ENCODE results near the gene UFSP2.
A peak's percentile ranks its signal among the peaks of the same experiment; 100 is the strongest.

The UFSP2 gene

DNA sequence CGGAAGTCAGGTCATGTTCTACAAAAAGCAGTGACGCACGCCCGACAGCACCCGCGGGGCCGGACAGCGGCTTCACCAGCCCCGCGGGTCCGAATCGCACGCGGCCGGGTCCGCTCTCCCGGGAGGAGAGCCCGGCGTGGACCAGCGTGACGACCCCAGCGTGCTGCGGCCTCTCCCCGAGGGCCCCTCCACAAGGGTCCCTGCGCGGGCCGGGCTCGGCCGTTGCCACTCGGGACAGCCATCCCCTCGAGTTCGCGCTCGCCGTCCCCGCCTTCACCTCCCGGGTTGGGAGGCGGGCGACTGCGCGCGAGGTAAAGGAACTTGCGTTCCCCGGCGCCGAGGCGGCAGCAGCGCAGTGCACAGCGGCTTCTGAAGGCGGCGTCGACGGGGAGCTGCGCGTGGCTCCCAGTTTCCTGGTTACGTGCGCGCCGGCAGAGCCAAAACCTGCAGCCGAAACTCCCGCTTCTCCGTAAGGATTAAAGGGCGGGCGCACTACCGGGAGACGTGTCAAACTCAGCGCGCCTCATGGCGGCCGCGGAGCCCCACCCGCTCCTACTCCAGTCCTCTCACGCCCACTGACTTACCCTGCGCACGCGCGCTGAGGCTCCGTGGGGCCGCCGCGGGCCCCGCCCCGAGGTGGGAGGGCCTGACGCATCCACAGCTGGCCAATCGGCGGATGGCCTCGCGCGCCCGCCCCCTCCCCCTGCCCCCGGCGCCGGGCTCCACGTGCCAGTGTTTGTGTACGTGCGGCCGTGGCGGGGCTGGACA, 29.6 kb downstream of the UFSP2 start:
- Histone ChIP-seq H2AK5ac (ENCODE audit: low read length) (peak overlapping the region; percentile 35), H3K27me3 (ENCODE audit: insufficient read depth, low read length) (no peaks in the 10 kb centered on the region), H3K79me1 (ENCODE audit: low read length) (peaks cover 5% of the 10 kb centered on the region), H2BK5ac (ENCODE audit: low read depth, low read length, poor library complexity) (peak overlapping the region; percentile 45), H3K14ac (ENCODE audit: low read length) (peak overlapping the region; percentile 96), H3K9me3 (ENCODE audit: insufficient read depth, low read depth, low read length) (no peaks in the 10 kb centered on the region), H3K4me1 (ENCODE audit: control insufficient read depth in 1 of 2, insufficient read depth in 2 of 2, low read length in 2 of 2) (peaks cover 0 to 3% of the 10 kb centered on the region in 2 experiments), H3K4me3 (ENCODE audit: low read depth, low read length) (peak overlapping the region; percentile 76), H3K4me2 (ENCODE audit: low read length) (peak overlapping the region; percentile 82), H3K36me3 (ENCODE audit: control insufficient read depth in 1 of 2, insufficient read depth in 2 of 2, low read length in 2 of 2) (peaks cover 0 to 2% of the 10 kb centered on the region in 2 experiments), H3K4ac (ENCODE audit: low read depth, low read length) (peak overlapping the region; percentile 46), H3K27ac (ENCODE audit: low read depth, low read length) (peak overlapping the region; percentile 90), H3K23ac (ENCODE audit: low read length) (no peak overlapping the region), H3K9ac (ENCODE audit: low read length) (peak overlapping the region; percentile 6), H4K12ac (ENCODE audit: low read depth, low read length) (peak overlapping the region; percentile 88), H2BK12ac (ENCODE audit: low read length) (peak overlapping the region; percentile 15), H3K79me2 (ENCODE audit: control insufficient read depth, insufficient read depth, low read length, poor library complexity) (peaks cover 4% of the 10 kb centered on the region), H3K18ac (ENCODE audit: low read length) (peak overlapping the region; percentile 81), H4K8ac (ENCODE audit: low read depth, low read length) (peak overlapping the region; percentile 85), H4K91ac (ENCODE audit: low read depth, low read length) (peak overlapping the region; percentile 99), H2AFZ (ENCODE audit: insufficient read depth, low read length, poor library complexity) (peak overlapping the region; percentile 98), H2BK120ac (ENCODE audit: insufficient read depth, low read length, poor library complexity) (peak overlapping the region; percentile 82)
- WGBS (ENCODE audit: extremely low coverage, insufficient coverage, insufficient read length), result no CpG with 5 or more reads among the region's 98 CpGs
- DNase-seq, result peak; percentile 98 to 99

DNA sequence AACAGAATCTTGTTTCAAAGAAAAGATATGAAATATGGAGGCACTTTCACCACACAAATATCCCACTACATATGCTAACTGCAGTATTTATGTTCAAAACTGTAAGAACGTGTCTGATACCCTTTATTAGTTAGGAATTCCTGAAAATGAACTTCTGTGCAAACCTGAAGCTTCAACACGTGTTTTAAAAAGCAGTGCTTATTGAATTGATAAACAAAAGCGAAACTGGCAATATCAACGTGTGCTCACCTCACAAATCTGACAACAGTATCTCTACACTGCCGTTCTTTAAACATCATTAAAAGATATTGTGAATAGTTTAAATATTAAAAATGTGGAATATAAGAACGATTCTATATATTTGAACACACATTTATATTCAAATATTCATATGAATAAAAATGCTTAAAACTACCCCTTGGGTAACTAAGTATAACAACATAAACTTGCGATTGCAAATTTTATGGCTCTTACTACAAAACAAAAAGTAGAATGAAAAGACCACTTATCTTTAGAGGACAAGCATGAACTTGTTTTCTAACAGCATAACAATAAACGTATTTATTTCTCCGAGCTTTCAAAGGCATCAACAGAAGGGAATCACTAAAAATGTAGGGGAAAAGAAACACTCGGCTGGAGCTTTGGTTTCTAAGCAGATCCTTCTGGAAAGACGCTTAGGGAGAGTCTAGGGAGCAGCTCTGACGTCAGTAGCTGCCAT, 30.4 kb downstream of the UFSP2 start, which contains the start of gene LRP2BP:
TSS of gene LRP2BP (minus strand) at position 687 of the 718 bp plus-strand sequence. CDS start 17,738 bp downstream, outside the sequence.
- peak within 1 kb of the TSS; percentile 15 for H2BK12ac ChIP-seq (ENCODE audit: low read length)
- H3K79me1 ChIP-seq (ENCODE audit: low read length), result peaks cover 5% of the 10 kb centered on the region
- H3K4me2 ChIP-seq (ENCODE audit: low read length), result peak within 1 kb of the TSS; percentile 82
- DNase-seq, result no peak
- H3K4me3 ChIP-seq (ENCODE audit: low read depth, low read length), result peak within 1 kb of the TSS; percentile 76
- peak within 1 kb of the TSS; percentile 46 for H3K4ac ChIP-seq (ENCODE audit: low read depth, low read length)
- H4K12ac ChIP-seq (ENCODE audit: low read depth, low read length), result peak within 1 kb of the TSS; percentile 88
- H2BK120ac ChIP-seq (ENCODE audit: insufficient read depth, low read length, poor library complexity), result peak within 1 kb of the TSS; percentile 82
- H3K79me2 ChIP-seq (ENCODE audit: control insufficient read depth, insufficient read depth, low read length, poor library complexity), result peaks cover 4% of the 10 kb centered on the region
- no peak within 1 kb of the TSS for H3K23ac ChIP-seq (ENCODE audit: low read length)
- H4K91ac ChIP-seq (ENCODE audit: low read depth, low read length), result peak within 1 kb of the TSS; percentile 99
- peak within 1 kb of the TSS; percentile 98 for H2AFZ ChIP-seq (ENCODE audit: insufficient read depth, low read length, poor library complexity)
- no peaks in the 10 kb centered on the region for H3K27me3 ChIP-seq (ENCODE audit: insufficient read depth, low read length)
- H3K9me3 ChIP-seq (ENCODE audit: insufficient read depth, low read depth, low read length), result no peaks in the 10 kb centered on the region
- H3K18ac ChIP-seq (ENCODE audit: low read length), result peak within 1 kb of the TSS; percentile 81
- H3K14ac ChIP-seq (ENCODE audit: low read length), result peak within 1 kb of the TSS; percentile 96
- peak within 1 kb of the TSS; percentile 85 for H4K8ac ChIP-seq (ENCODE audit: low read depth, low read length)
- H3K36me3 ChIP-seq (ENCODE audit: control insufficient read depth in 1 of 2, insufficient read depth in 2 of 2, low read length in 2 of 2), result peaks cover 0 to 2% of the 10 kb centered on the region in 2 experiments
- no CpG with 5 or more reads among the region's 12 CpGs for WGBS (ENCODE audit: extremely low coverage, insufficient coverage, insufficient read length)
- peak within 1 kb of the TSS; percentile 45 for H2BK5ac ChIP-seq (ENCODE audit: low read depth, low read length, poor library complexity)
- H3K27ac ChIP-seq (ENCODE audit: low read depth, low read length), result peak within 1 kb of the TSS; percentile 90
- H2AK5ac ChIP-seq (ENCODE audit: low read length), result peak within 1 kb of the TSS; percentile 35
- peaks cover 0 to 3% of the 10 kb centered on the region in 2 experiments for H3K4me1 ChIP-seq (ENCODE audit: control insufficient read depth in 1 of 2, insufficient read depth in 2 of 2, low read length in 2 of 2)
- peak within 1 kb of the TSS; percentile 6 for H3K9ac ChIP-seq (ENCODE audit: low read length)

DNA sequence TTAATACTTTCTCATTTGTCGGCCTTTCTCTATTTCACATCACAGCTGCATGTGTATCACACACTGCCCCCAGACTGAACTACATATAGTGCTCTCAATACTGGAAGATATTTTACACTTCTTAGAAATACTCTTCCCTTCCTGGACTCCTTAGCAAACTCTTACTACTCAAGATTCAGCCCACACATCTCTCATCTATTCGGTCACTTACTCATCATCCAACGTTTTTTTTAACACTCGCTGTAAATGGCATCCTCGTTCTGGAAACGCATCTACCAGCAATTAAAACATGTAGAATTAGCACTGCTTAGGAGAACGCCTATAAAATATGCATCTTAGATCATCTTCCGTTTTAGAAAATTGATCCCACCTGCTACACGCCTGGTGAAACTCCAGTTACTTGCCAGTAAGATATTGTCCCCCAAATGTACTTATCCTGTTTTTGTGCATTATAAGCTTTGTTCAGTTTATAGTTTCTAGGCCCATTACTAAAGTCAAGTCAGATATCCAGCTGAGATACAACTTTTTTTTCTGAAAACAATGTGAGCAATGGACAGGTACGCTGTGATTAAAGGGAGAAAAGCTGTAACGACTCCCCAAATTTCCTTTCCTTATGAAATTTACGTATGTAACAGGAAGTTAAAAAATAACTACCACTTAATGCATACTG, 31.1 kb downstream of the UFSP2 start:
- H3K9ac ChIP-seq (ENCODE audit: low read length), result no peak overlapping the region
- no peaks in the 10 kb centered on the region for H3K9me3 ChIP-seq (ENCODE audit: insufficient read depth, low read depth, low read length)
- no peak overlapping the region for H3K18ac ChIP-seq (ENCODE audit: low read length)
- peaks cover 4% of the 10 kb centered on the region for H3K79me2 ChIP-seq (ENCODE audit: control insufficient read depth, insufficient read depth, low read length, poor library complexity)
- no peak overlapping the region for H4K12ac ChIP-seq (ENCODE audit: low read depth, low read length)
- no peak overlapping the region for H3K14ac ChIP-seq (ENCODE audit: low read length)
- H2BK5ac ChIP-seq (ENCODE audit: low read depth, low read length, poor library complexity), result no peak overlapping the region
- H2BK12ac ChIP-seq (ENCODE audit: low read length), result no peak overlapping the region
- no peaks in the 10 kb centered on the region for H3K27me3 ChIP-seq (ENCODE audit: insufficient read depth, low read length)
- peaks cover 0 to 2% of the 10 kb centered on the region in 2 experiments for H3K36me3 ChIP-seq (ENCODE audit: control insufficient read depth in 1 of 2, insufficient read depth in 2 of 2, low read length in 2 of 2)
- no peak overlapping the region for H3K27ac ChIP-seq (ENCODE audit: low read depth, low read length)
- no peak overlapping the region for H3K4me3 ChIP-seq (ENCODE audit: low read depth, low read length)
- H4K8ac ChIP-seq (ENCODE audit: low read depth, low read length), result no peak overlapping the region
- no peak overlapping the region for H3K23ac ChIP-seq (ENCODE audit: low read length)
- H3K4ac ChIP-seq (ENCODE audit: low read depth, low read length), result no peak overlapping the region
- WGBS (ENCODE audit: extremely low coverage, insufficient coverage, insufficient read length), result 100% methylated on average over 3 of the region's 12 CpGs
- peaks cover 0 to 3% of the 10 kb centered on the region in 2 experiments for H3K4me1 ChIP-seq (ENCODE audit: control insufficient read depth in 1 of 2, insufficient read depth in 2 of 2, low read length in 2 of 2)
- no peak for DNase-seq
- no peak overlapping the region for H4K91ac ChIP-seq (ENCODE audit: low read depth, low read length)
- no peak overlapping the region for H2AFZ ChIP-seq (ENCODE audit: insufficient read depth, low read length, poor library complexity)
- no peak overlapping the region for H2BK120ac ChIP-seq (ENCODE audit: insufficient read depth, low read length, poor library complexity)
- no peak overlapping the region for H3K4me2 ChIP-seq (ENCODE audit: low read length)
- no peak overlapping the region for H2AK5ac ChIP-seq (ENCODE audit: low read length)
- H3K79me1 ChIP-seq (ENCODE audit: low read length), result peaks cover 5% of the 10 kb centered on the region

DNA sequence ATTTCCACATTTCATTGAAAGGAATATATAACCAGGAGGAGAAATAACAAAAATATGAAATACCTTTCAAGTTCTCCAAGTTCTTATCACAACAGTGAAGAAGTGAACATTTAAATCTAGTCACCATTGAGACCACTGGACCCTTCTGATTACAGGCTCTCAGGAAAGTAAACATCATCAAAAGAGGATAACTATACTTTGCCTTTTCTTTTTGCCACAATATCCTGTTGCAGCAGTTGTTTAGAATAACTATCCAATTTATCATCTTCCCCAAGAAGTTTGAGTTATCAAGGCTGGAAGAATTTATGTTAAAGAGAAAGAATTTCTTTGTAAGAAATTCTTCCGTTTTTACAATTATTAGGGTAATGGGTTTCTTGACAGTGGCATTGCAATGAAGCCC, 33.6 kb downstream of the UFSP2 start:
- Histone ChIP-seq H4K12ac (ENCODE audit: low read depth, low read length) (no peak overlapping the region), H3K9me3 (ENCODE audit: insufficient read depth, low read depth, low read length) (no peaks in the 10 kb centered on the region), H3K27me3 (ENCODE audit: insufficient read depth, low read length) (no peaks in the 10 kb centered on the region), H3K18ac (ENCODE audit: low read length) (no peak overlapping the region), H4K8ac (ENCODE audit: low read depth, low read length) (no peak overlapping the region), H3K27ac (ENCODE audit: low read depth, low read length) (no peak overlapping the region), H3K4me3 (ENCODE audit: low read depth, low read length) (no peak overlapping the region), H2BK5ac (ENCODE audit: low read depth, low read length, poor library complexity) (no peak overlapping the region), H2AK5ac (ENCODE audit: low read length) (no peak overlapping the region), H3K23ac (ENCODE audit: low read length) (no peak overlapping the region), H3K4me2 (ENCODE audit: low read length) (no peak overlapping the region), H2BK120ac (ENCODE audit: insufficient read depth, low read length, poor library complexity) (no peak overlapping the region), H3K9ac (ENCODE audit: low read length) (no peak overlapping the region), H3K36me3 (ENCODE audit: control insufficient read depth in 1 of 2, insufficient read depth in 2 of 2, low read length in 2 of 2) (no peaks in the 10 kb centered on the region), H2BK12ac (ENCODE audit: low read length) (no peak overlapping the region), H3K14ac (ENCODE audit: low read length) (no peak overlapping the region), H3K79me2 (ENCODE audit: control insufficient read depth, insufficient read depth, low read length, poor library complexity) (peaks cover 4% of the 10 kb centered on the region), H3K4me1 (ENCODE audit: control insufficient read depth in 1 of 2, insufficient read depth in 2 of 2, low read length in 2 of 2) (peaks cover 0 to 3% of the 10 kb centered on the region in 2 experiments), H3K79me1 (ENCODE audit: low read length) (peaks cover 5% of the 10 kb centered on the region), H4K91ac (ENCODE audit: low read depth, low read length) (no peak overlapping the region), H2AFZ (ENCODE audit: insufficient read depth, low read length, poor library complexity) (no peak overlapping the region), H3K4ac (ENCODE audit: low read depth, low read length) (no peak overlapping the region)
- no peak for DNase-seq
- no CpG with 5 or more reads among the region's 1 CpG for WGBS (ENCODE audit: extremely low coverage, insufficient coverage, insufficient read length)

All from trophoblast cell (in vitro differentiated cells and primary cell).